Heart left ventricle (tissue), 13 donors: ENCODE data around the gene MYO7A.

ENCODE experiments used
- CTCF ChIP-seq, 12 donors: fragments of 200-600 bp; sonication (generic) in 4 of 12; IDR thresholded peaks; one replicate each; pipeline versions ENCODE4 v1.5.0 to v1.8.0; 2018 to 2022; ENCODE audit warnings: antibody characterized with exemption in 12 of 12, mild to moderate bottlenecking in 5 of 12
- POLR2A ChIP-seq, 2 donors: fragments of 450-650 bp; IDR thresholded peaks; one replicate each; pipeline ENCODE4 v1.6.1; 2017; ENCODE audit warnings: antibody characterized with exemption in 2 of 2, mild to moderate bottlenecking in 2 of 2, moderate library complexity in 2 of 2
- donor health status: ischemic (EF 13 %, LVEDD 7.1; RV severe dilation, severe dysfunction).
- donor health status: DM: no; HTN: yes; CAD: no.
- donor health status: DM: no; HTN: no; CAD: no.
- donor health status: ischemic (EF 25% LVEDD 6.9; RV normal size, moderate dysfunction).
- donor health status: ischemic (EF 25% LVEDD 5.7; RV mildly dilated, moderate dysfunction).
- donor health status: ischemic (EF 35%, LVEDD 5.7; RV mildly dilated, moderate dysfunction).
- donor health status: nonischemic (EF 11% LVEDD 7.7; RV severe dilation, severe dysfunction).
- donor health status: DM: yes; HTN: yes; CAD: no.
- donor health status: PGD.
- donor health status: ischemic (EF 29% LVEDD 5.4; RV normal size, mild dysfunction).
- donor health status: nonischemic (EF 23%, LVEDD 6.1; RV moderate dilation, normal function).

GRCh38 chr11:77188633-77189491 is 60.8 kb downstream of the MYO7A start:
- TF ChIP-seq CTCF (IDR thresholded peaks at IDR 0.05) = peak in 4 of 12 donors; percentile 3 to 9 (median 4)
- TF ChIP-seq POLR2A (IDR thresholded peaks at IDR 0.05) = no peak
